H9 (cell line): Measurements from ENCODE around the gene PPFIA4. TPM values are rescaled to one million over a fixed set of nuclear protein-coding genes. Genes with fewer than 3 reads are reported as not detected.

Source experiments
- DNase-seq: peaks from one replicate; pipeline ENCODE4 v3.0.0-alpha.2; 2017
- H2AFZ ChIP-seq: one replicate; pipeline ENCODE4 v1.6.1; 2013; ENCODE audit warnings: mild to moderate bottlenecking, low read length, control low read depth, moderate library complexity
- H2AK5ac ChIP-seq: 2 replicates; pipeline ENCODE4 v1.6.1; 2013; ENCODE audit warnings: low read length, control low read depth, mixed read lengths; ENCODE audit not compliant: insufficient read length
- H2BK120ac ChIP-seq: one replicate; pipeline ENCODE4 v1.6.1; 2013; ENCODE audit warnings: low read depth, mild to moderate bottlenecking, low read length, control low read depth, inconsistent platforms; ENCODE audit not compliant: poor library complexity, severe bottlenecking
- H2BK12ac ChIP-seq: 2 replicates; pipeline ENCODE4 v1.6.1; 2013; ENCODE audit warnings: low read length, control low read depth, mixed read lengths, low read depth; ENCODE audit not compliant: insufficient read length
- H2BK15ac ChIP-seq: 2 replicates; pipeline ENCODE4 v1.6.1; 2013; ENCODE audit warnings: low read depth, low read length, control low read depth
- H2BK20ac ChIP-seq: one replicate; pipeline ENCODE4 v1.6.1; 2013; ENCODE audit warnings: low read depth, mild to moderate bottlenecking, low read length, control low read depth, inconsistent platforms; ENCODE audit not compliant: poor library complexity, severe bottlenecking
- H2BK5ac ChIP-seq: 2 replicates; pipeline ENCODE4 v1.6.1; 2013; ENCODE audit warnings: low read length, control low read depth, mixed read lengths; ENCODE audit not compliant: insufficient read length
- H3K14ac ChIP-seq: 2 replicates; pipeline ENCODE4 v1.6.1; 2013; ENCODE audit warnings: low read length, control low read depth; ENCODE audit not compliant: insufficient read depth
- H3K18ac ChIP-seq: 2 replicates; pipeline ENCODE4 v1.6.1; 2013; ENCODE audit warnings: low read depth, mild to moderate bottlenecking, mixed read lengths, low read length, control low read depth; ENCODE audit not compliant: insufficient read length
- H3K23ac ChIP-seq: 2 replicates; pipeline ENCODE4 v1.6.1; 2013; ENCODE audit warnings: low read length, control low read depth, mixed read lengths, low read depth; ENCODE audit not compliant: insufficient read length
- H3K23me2 ChIP-seq: 2 replicates; pipeline ENCODE4 v1.6.1; 2013; ENCODE audit warnings: low read depth, mild to moderate bottlenecking, mixed read lengths, low read length, control low read depth; ENCODE audit not compliant: insufficient read length, poor library complexity, severe bottlenecking
- H3K27ac ChIP-seq: 2 replicates; pipeline ENCODE4 v1.5.1; 2013; ENCODE audit warnings: low read length, control low read depth, mixed read lengths, low read depth; ENCODE audit not compliant: insufficient read length
- H3K27me3 ChIP-seq: 2 replicates; pipeline ENCODE4 v1.6.1; 2013; ENCODE audit warnings: low read length, control low read depth, inconsistent platforms; ENCODE audit not compliant: insufficient read depth
- H3K4ac ChIP-seq: 2 replicates; pipeline ENCODE4 v1.6.1; 2013; ENCODE audit warnings: low read depth, mild to moderate bottlenecking, control low read depth, inconsistent platforms, low read length, moderate library complexity
- H3K4me1 ChIP-seq: 2 replicates; pipeline ENCODE4 v1.6.1; 2013; ENCODE audit warnings: low read length, control low read depth, inconsistent platforms; ENCODE audit not compliant: insufficient read depth
- H3K4me2 ChIP-seq: 2 replicates; pipeline ENCODE4 v1.6.1; 2013; ENCODE audit warnings: low read length, control low read depth, mixed read lengths; ENCODE audit not compliant: insufficient read length, insufficient read depth
- H3K56ac ChIP-seq: 2 replicates; pipeline ENCODE4 v1.6.1; 2013; ENCODE audit warnings: low read depth, mild to moderate bottlenecking, mixed read lengths, low read length, control low read depth; ENCODE audit not compliant: insufficient read length
- H3K79me1 ChIP-seq: 2 replicates; pipeline ENCODE4 v1.6.1; 2013; ENCODE audit warnings: low read depth, mild to moderate bottlenecking, moderate library complexity, low read length, control low read depth, inconsistent platforms; ENCODE audit not compliant: insufficient read depth, poor library complexity, severe bottlenecking
- H3K79me2 ChIP-seq: 2 replicates; pipeline ENCODE4 v1.6.1; 2013; ENCODE audit warnings: low read length, control low read depth, inconsistent platforms; ENCODE audit not compliant: insufficient read depth
- H3K9ac ChIP-seq: 2 replicates; pipeline ENCODE4 v1.6.1; 2013; ENCODE audit warnings: low read length, control low read depth, mixed read lengths; ENCODE audit not compliant: insufficient read length; ENCODE audit errors: extremely low read depth
- H3K9me3 ChIP-seq: one replicate; pipeline ENCODE4 v1.6.1; 2013; ENCODE audit warnings: low read depth, low read length, inconsistent platforms; ENCODE audit not compliant: control insufficient read depth
- H3T11ph ChIP-seq: one replicate; pipeline ENCODE4 v1.6.1; 2013; ENCODE audit warnings: mild to moderate bottlenecking, low read length, control low read depth, inconsistent platforms
- H4K20me1 ChIP-seq: one replicate; pipeline ENCODE4 v1.6.1; 2013; ENCODE audit not compliant: control insufficient read depth, insufficient read length, insufficient read depth
- H4K5ac ChIP-seq: 2 replicates; pipeline ENCODE4 v1.6.1; 2013; ENCODE audit warnings: low read depth, mild to moderate bottlenecking, mixed read lengths, low read length, control low read depth; ENCODE audit not compliant: insufficient read length
- H4K8ac ChIP-seq: replicated peaks from 2 replicates; pipeline ENCODE4 v1.6.1; 2013; ENCODE audit warnings: low read length, control low read depth, mixed read lengths, low read depth; ENCODE audit not compliant: insufficient read length
- H4K91ac ChIP-seq: 2 replicates; pipeline ENCODE4 v1.6.1; 2013; ENCODE audit warnings: low read depth, mild to moderate bottlenecking, moderate library complexity, mixed read lengths, low read length, control low read depth; ENCODE audit not compliant: insufficient read length
- H3K27ac Mint-ChIP-seq, 3 experiments: 2 replicates in 2 of 3; 3 replicates in 1 of 3; pipeline ENCODE4 v1.8.0; 2020 to 2021; ENCODE audit warnings: mixed read lengths in 3 of 3, mild to moderate bottlenecking in 1 of 3, moderate library complexity in 1 of 3
- H3K27me3 Mint-ChIP-seq: 2 replicates; pipeline ENCODE4 v1.8.0; 2021; ENCODE audit warnings: low read depth, mild to moderate bottlenecking, moderate library complexity, mixed read lengths
- H3K36me3 Mint-ChIP-seq, 3 experiments: 2 replicates in 2 of 3; 3 replicates in 1 of 3; pipeline ENCODE4 v1.8.0; 2020 to 2021; ENCODE audit warnings: low read depth in 3 of 3, mixed read lengths in 3 of 3; ENCODE audit not compliant: insufficient read depth in 1 of 3
- H3K4me1 Mint-ChIP-seq, 2 experiments: 2 replicates each; pipeline ENCODE4 v1.8.0; 2020; ENCODE audit warnings: mixed read lengths in 2 of 2
- H3K4me3 Mint-ChIP-seq, 2 experiments: 2 replicates in 1 of 2; 3 replicates in 1 of 2; pipeline ENCODE4 v1.8.0; 2020 to 2021; ENCODE audit warnings: mild to moderate bottlenecking in 2 of 2, mixed read lengths in 2 of 2, moderate library complexity in 1 of 2
- H3K9me3 Mint-ChIP-seq, 2 experiments: 2 replicates in 1 of 2; 3 replicates in 1 of 2; pipeline ENCODE4 v1.8.0; 2020; ENCODE audit warnings: mild to moderate bottlenecking in 2 of 2, mixed read lengths in 2 of 2, moderate library complexity in 1 of 2
- WGBS: extraction: QIAGEN DNeasy Blood & Tissue Kit; methylation state at CpG from one replicate; pipeline ENCODE4 v1.1.7; 2013; ENCODE audit warnings: missing lambda C conversion rate, low lambda C conversion rate, mixed read lengths; ENCODE audit not compliant: insufficient read length; ENCODE audit errors: extremely low coverage; 5-methylcytosine and 5-hydroxymethylcytosine counted together
- total RNA-seq: library from RNA; stranded (reverse); gene quantifications from 2 replicates; pipeline ENCODE4 v1.2.1, GENCODE V29; 2021
- TF ChIP-seq, protein P1 (sequence below): fragments of 200-600 bp; sonication (generic); conservative IDR thresholded peaks from 3 replicates; pipeline ENCODE4 v1.8.0; 2021; ENCODE audit warnings: antibody characterized with exemption, mild to moderate bottlenecking

The PPFIA4 gene
- total RNA-seq, 1 experiment from 2014 or later, result 3.9 TPM

DNA sequence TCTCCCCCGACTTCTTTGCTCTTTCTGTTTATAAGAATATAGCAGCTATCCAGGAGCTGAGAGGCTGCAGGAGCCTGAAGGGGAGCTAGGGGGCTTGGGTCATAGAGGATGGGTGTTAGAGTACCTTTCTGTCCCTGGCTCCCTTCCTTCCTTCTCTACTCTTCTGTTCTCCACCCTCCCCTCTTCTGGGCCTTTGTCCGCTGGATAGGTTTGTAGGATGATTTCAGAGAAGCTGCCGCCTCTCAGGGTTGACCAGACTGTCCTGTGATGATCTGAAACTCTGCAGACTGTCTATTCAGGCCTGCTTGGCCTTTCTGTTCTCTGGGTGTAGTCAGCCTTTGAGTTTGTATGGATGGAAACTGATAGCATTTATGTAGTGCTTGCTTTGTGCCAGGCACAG lies 26.3 kb downstream of the PPFIA4 start:
- Histone ChIP-seq H3K79me1 (no peaks in the 10 kb centered on the region), H4K20me1 (no peaks in the 10 kb centered on the region), H3K23ac (no peak overlapping the region), H2BK12ac (no peak overlapping the region), H3K4ac (no peak overlapping the region), H2AK5ac (no peak overlapping the region), H3K27ac (no peak overlapping the region), H3K4me1 (peaks cover 4% of the 10 kb centered on the region; the same call in 1 of the 2 replicates), H3K27me3 (no peaks in the 10 kb centered on the region), H4K8ac (no peak overlapping the region), H2BK20ac (no peak overlapping the region), H3K23me2 (no peaks in the 10 kb centered on the region), H4K91ac (no peak overlapping the region), H3K4me2 (no peak overlapping the region), H3T11ph (no peak overlapping the region), H3K9me3 (no peaks in the 10 kb centered on the region), H2AFZ (no peak overlapping the region), H4K5ac (no peak overlapping the region), H3K56ac (no peak overlapping the region), H2BK15ac (no peak overlapping the region), H2BK5ac (no peak overlapping the region), H3K18ac (no peak overlapping the region), H3K9ac (no peak overlapping the region), H3K79me2 (no peaks in the 10 kb centered on the region), H2BK120ac (no peak overlapping the region), H3K14ac (no peak overlapping the region)
- TF ChIP-seq, protein P1, sequence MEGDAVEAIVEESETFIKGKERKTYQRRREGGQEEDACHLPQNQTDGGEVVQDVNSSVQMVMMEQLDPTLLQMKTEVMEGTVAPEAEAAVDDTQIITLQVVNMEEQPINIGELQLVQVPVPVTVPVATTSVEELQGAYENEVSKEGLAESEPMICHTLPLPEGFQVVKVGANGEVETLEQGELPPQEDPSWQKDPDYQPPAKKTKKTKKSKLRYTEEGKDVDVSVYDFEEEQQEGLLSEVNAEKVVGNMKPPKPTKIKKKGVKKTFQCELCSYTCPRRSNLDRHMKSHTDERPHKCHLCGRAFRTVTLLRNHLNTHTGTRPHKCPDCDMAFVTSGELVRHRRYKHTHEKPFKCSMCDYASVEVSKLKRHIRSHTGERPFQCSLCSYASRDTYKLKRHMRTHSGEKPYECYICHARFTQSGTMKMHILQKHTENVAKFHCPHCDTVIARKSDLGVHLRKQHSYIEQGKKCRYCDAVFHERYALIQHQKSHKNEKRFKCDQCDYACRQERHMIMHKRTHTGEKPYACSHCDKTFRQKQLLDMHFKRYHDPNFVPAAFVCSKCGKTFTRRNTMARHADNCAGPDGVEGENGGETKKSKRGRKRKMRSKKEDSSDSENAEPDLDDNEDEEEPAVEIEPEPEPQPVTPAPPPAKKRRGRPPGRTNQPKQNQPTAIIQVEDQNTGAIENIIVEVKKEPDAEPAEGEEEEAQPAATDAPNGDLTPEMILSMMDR, result no peak
- H3K36me3 Mint-ChIP-seq, result peaks cover 0 to 28% (median 4%) of the 10 kb centered on the region in 3 experiments; a peak in 3 of 7 replicates
- DNase-seq, result no peak
- H3K4me1 Mint-ChIP-seq, result peaks cover 41 to 68% of the 10 kb centered on the region in 2 experiments
- H3K9me3 Mint-ChIP-seq, result no peaks in the 10 kb centered on the region
- H3K27me3 Mint-ChIP-seq, result no peaks in the 10 kb centered on the region; the same call in 1 of the 2 replicates
- H3K27ac Mint-ChIP-seq, result no peak overlapping the region
- no peak overlapping the region for H3K4me3 Mint-ChIP-seq
- WGBS, result no CpG with 5 or more reads among the region's 3 CpGs
